ENCODE measurements around the gene DMD. TPM values are rescaled to one million over a fixed set of nuclear protein-coding genes. Genes with fewer than 3 reads are reported as not detected.

DMD gene
- polyA plus RNA-seq, 2 of the 4 experiments (the other 2 are of a cell fraction), result 0.03 TPM; not detected in 1

DNA sequence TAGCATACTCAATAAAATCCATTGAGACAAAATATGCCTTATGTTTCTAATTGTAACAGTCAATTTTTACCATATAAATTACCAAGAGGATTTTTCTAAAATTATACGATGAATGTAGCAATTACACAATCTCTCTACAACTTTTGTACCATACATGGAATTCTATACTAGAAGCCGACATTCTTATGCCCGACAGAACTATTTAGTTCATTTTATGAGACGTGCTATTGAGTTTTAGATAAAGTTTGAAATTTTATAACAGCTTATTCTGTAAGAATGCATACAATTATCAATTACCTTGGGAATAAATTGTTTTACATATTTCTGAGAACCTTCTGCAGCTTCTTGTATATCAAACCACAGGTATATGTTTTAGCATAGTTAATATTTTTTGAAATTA lies 431.2 kb downstream of the DMD start:
- Histone ChIP-seq H3K9me3 (no peaks in the 10 kb centered on the region), H3K4me1 (no peaks in the 10 kb centered on the region), H3K4me2 (no peak overlapping the region), H3K4me3 (no peak overlapping the region), H3K27ac (no peak overlapping the region)
- DNase-seq (ENCODE audit: low read depth in 1 of 2, low spot score in 1 of 2) (no peak), ATAC-seq (no peak), FAIRE-seq (no peak)
- TF ChIP-seq SREBF2 (IDR thresholded peaks at IDR 0.05) (no peak), JUN (IDR thresholded peaks at IDR 0.05) (no peak), JUNB (IDR thresholded peaks at IDR 0.05) (no peak), NPAS2 (CRISPR knock-in tag; IDR thresholded peaks at IDR 0.05; ENCODE audit: borderline replicate concordance) (no peak), ATOH8 (CRISPR knock-in tag; IDR thresholded peaks at IDR 0.05; ENCODE audit: low read depth) (no peak), BHLHE40 (IDR thresholded peaks at IDR 0.05; ENCODE audit: low read depth, low read length) (no peak), NFE2L2 (conservative IDR thresholded peaks at IDR 0.05; ENCODE audit: low read length) (no peak), HEYL (CRISPR knock-in tag; IDR thresholded peaks at IDR 0.05) (no peak), HMGXB4 (CRISPR knock-in tag; IDR thresholded peaks at IDR 0.05; ENCODE audit: borderline replicate concordance) (no peak), MAFK (IDR thresholded peaks at IDR 0.05; ENCODE audit: partially characterized antibody) (no peak), CBX8 (IDR thresholded peaks at IDR 0.05) (no peak), ZSCAN20 (CRISPR knock-in tag; IDR thresholded peaks at IDR 0.05) (no peak), POLR2A (IDR thresholded peaks at IDR 0.05; ENCODE audit: low read length) (no peak), RCOR1 (IDR thresholded peaks at IDR 0.05; ENCODE audit: low read depth, low read length) (no peak)
- TF ChIP-seq, protein P1, sequence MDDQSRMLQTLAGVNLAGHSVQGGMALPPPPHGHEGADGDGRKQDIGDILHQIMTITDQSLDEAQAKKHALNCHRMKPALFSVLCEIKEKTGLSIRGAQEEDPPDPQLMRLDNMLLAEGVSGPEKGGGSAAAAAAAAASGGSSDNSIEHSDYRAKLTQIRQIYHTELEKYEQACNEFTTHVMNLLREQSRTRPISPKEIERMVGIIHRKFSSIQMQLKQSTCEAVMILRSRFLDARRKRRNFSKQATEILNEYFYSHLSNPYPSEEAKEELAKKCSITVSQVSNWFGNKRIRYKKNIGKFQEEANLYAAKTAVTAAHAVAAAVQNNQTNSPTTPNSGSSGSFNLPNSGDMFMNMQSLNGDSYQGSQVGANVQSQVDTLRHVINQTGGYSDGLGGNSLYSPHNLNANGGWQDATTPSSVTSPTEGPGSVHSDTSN (IDR thresholded peaks at IDR 0.05), result no peak
- POLR2A ChIA-PET, result no interaction called here
- 34% methylated on average over 4 of the region's 4 CpGs for WGBS (ENCODE audit: missing lambda C conversion rate)
- CTCF ChIA-PET, result no interaction called here

- WGBS (ENCODE audit: missing lambda C conversion rate), result 19% methylated on average over 4 of the region's 4 CpGs
- no peak for DNase-seq (ENCODE audit: low read depth in 1 of 2, low spot score in 1 of 2)
- Histone ChIP-seq H3K4me2 (no peak overlapping the region), H3K4me1 (no peaks in the 10 kb centered on the region), H3K27ac (no peak overlapping the region), H3K4me3 (no peak overlapping the region), H3K9me3 (no peaks in the 10 kb centered on the region)
- ATAC-seq, result no peak
- ChIA-PET POLR2A (no interaction called here), CTCF (no interaction called here)
- no peak for FAIRE-seq
- TF ChIP-seq RNF2 (IDR thresholded peaks at IDR 0.05; ENCODE audit: borderline replicate concordance, low read depth) (no peak), EHMT2 (IDR thresholded peaks at IDR 0.05; ENCODE audit: low read depth) (no peak), HOXB13 (CRISPR knock-in tag; IDR thresholded peaks at IDR 0.05; ENCODE audit: low read depth) (no peak), FOXS1 (CRISPR knock-in tag; IDR thresholded peaks at IDR 0.05) (no peak), HDAC2 (IDR thresholded peaks at IDR 0.05) (no peak), JUN (IDR thresholded peaks at IDR 0.05) (no peak), RFX5 (IDR thresholded peaks at IDR 0.05) (no peak), FOSB (CRISPR knock-in tag; IDR thresholded peaks at IDR 0.05) (no peak), CHD4 (IDR thresholded peaks at IDR 0.05; ENCODE audit: borderline replicate concordance) (no peak), E2F6 (IDR thresholded peaks at IDR 0.05; ENCODE audit: borderline replicate concordance, low read depth) (no peak), JUNB (IDR thresholded peaks at IDR 0.05) (no peak), ZNF302 (CRISPR knock-in tag; IDR thresholded peaks at IDR 0.05) (no peak), RARB (CRISPR knock-in tag; IDR thresholded peaks at IDR 0.05) (no peak), GATA3 (IDR thresholded peaks at IDR 0.05; ENCODE audit: borderline replicate concordance) (no peak), CBX8 (IDR thresholded peaks at IDR 0.05) (no peak), PHF8 (IDR thresholded peaks at IDR 0.05; ENCODE audit: borderline replicate concordance, low read depth) (no peak), HMGXB4 (CRISPR knock-in tag; IDR thresholded peaks at IDR 0.05; ENCODE audit: borderline replicate concordance) (no peak)
- TF ChIP-seq, protein P2, sequence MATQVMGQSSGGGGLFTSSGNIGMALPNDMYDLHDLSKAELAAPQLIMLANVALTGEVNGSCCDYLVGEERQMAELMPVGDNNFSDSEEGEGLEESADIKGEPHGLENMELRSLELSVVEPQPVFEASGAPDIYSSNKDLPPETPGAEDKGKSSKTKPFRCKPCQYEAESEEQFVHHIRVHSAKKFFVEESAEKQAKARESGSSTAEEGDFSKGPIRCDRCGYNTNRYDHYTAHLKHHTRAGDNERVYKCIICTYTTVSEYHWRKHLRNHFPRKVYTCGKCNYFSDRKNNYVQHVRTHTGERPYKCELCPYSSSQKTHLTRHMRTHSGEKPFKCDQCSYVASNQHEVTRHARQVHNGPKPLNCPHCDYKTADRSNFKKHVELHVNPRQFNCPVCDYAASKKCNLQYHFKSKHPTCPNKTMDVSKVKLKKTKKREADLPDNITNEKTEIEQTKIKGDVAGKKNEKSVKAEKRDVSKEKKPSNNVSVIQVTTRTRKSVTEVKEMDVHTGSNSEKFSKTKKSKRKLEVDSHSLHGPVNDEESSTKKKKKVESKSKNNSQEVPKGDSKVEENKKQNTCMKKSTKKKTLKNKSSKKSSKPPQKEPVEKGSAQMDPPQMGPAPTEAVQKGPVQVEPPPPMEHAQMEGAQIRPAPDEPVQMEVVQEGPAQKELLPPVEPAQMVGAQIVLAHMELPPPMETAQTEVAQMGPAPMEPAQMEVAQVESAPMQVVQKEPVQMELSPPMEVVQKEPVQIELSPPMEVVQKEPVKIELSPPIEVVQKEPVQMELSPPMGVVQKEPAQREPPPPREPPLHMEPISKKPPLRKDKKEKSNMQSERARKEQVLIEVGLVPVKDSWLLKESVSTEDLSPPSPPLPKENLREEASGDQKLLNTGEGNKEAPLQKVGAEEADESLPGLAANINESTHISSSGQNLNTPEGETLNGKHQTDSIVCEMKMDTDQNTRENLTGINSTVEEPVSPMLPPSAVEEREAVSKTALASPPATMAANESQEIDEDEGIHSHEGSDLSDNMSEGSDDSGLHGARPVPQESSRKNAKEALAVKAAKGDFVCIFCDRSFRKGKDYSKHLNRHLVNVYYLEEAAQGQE (IDR thresholded peaks at IDR 0.05), result no peak
Observed at GRCh38 chrX:32778965-32779364, 432.4 kb downstream of the DMD start.

Data from A549 (cell line).